Smooth muscle cell (in vitro differentiated cells): Measurements from ENCODE around the gene OTOS. TPM values are rescaled to one million over a fixed set of nuclear protein-coding genes. Genes with fewer than 3 reads are reported as not detected.

Experiments
- DNase-seq: peaks from one replicate; lab custom pipeline; 2025; ENCODE audit not compliant: unreplicated experiment; lab: John Stamatoyannopoulos, UW
- H2AFZ ChIP-seq: fragments of 200-600 bp; sonication (generic); 2 replicates; pipeline ENCODE4 v1.6.0; 2016; ENCODE audit warnings: antibody characterized with exemption, low read depth, mild to moderate bottlenecking
- H3F3A ChIP-seq: fragments of 200-600 bp; sonication (generic); 2 replicates; pipeline ENCODE4 v1.6.0; 2017; ENCODE audit warnings: antibody characterized with exemption, low read depth
- H3K27ac ChIP-seq: fragments of 200-600 bp; sonication (generic); 2 replicates; pipeline ENCODE4 v1.5.1; 2016; ENCODE audit warnings: low read depth, mild to moderate bottlenecking
- H3K27me3 ChIP-seq: fragments of 200-600 bp; sonication (generic); 2 replicates; pipeline ENCODE4 v1.6.1; 2016; ENCODE audit warnings: low read depth, mild to moderate bottlenecking
- H3K36me3 ChIP-seq: fragments of 200-600 bp; sonication (generic); 2 replicates; pipeline ENCODE4 v1.5.1; 2016; ENCODE audit warnings: low read depth
- H3K4me1 ChIP-seq: fragments of 200-600 bp; sonication (generic); 2 replicates; pipeline ENCODE4 v1.5.1; 2016; ENCODE audit warnings: low read depth
- H3K4me2 ChIP-seq: fragments of 200-600 bp; sonication (generic); 2 replicates; pipeline ENCODE4 v1.6.0; 2016; ENCODE audit warnings: mild to moderate bottlenecking
- H3K4me3 ChIP-seq: fragments of 200-600 bp; sonication (generic); 2 replicates; pipeline ENCODE4 v1.5.1; 2016; ENCODE audit warnings: mild to moderate bottlenecking
- H3K79me2 ChIP-seq: fragments of 200-600 bp; sonication (generic); 2 replicates; pipeline ENCODE4 v1.6.0; 2016; ENCODE audit warnings: low read depth, mild to moderate bottlenecking
- H3K9ac ChIP-seq: fragments of 200-600 bp; sonication (generic); 2 replicates; pipeline ENCODE4 v1.6.0; 2016; ENCODE audit warnings: low read depth
- H3K9me3 ChIP-seq: fragments of 200-600 bp; sonication (generic); replicated peaks from 2 replicates; pipeline ENCODE4 v1.5.1; 2016; ENCODE audit warnings: low read depth
- H4K20me1 ChIP-seq: fragments of 200-600 bp; sonication (generic); 2 replicates; pipeline ENCODE4 v1.6.0; 2016; ENCODE audit warnings: low read depth
- CTCF ChIP-seq: fragments of 200-600 bp; sonication (generic); IDR thresholded peaks from 2 replicates; pipeline ENCODE4 v1.5.1; 2017; ENCODE audit warnings: borderline replicate concordance, mild to moderate bottlenecking, antibody characterized with exemption; ENCODE audit not compliant: insufficient read depth, poor library complexity, severe bottlenecking
- WGBS: methylation state at CpG from one replicate; pipeline ENCODE4 v1.1.7; 2016; ENCODE audit warnings: low lambda C conversion rate; 5-methylcytosine and 5-hydroxymethylcytosine counted together
- polyA plus RNA-seq: library from polyadenylated mRNA; unstranded; fragments of >200 nt; fragmentation: Nextera tagmentation; extraction: Ambion mirVana; gene quantifications from 2 replicates; pipeline ENCODE4 v1.2.1, GENCODE V29; 2016
- total RNA-seq: library from RNA; depleted of rRNA; stranded (reverse); fragments of >200 nt; gene quantifications from 2 replicates; pipeline ENCODE4 v1.2.3, GENCODE V29; 2014

OTOS gene
- total and polyA plus RNA-seq, 2 experiments from 2014 or later, result not detected

GRCh38 chr2:240143801-240144648 is 3.6 kb upstream of the OTOS start:
- H3K27ac ChIP-seq, result no peak overlapping the region
- 43% methylated on average over 35 of the region's 36 CpGs for WGBS
- H3K79me2 ChIP-seq, result no peaks in the 10 kb centered on the region
- DNase-seq, result peak; percentile 57
- H3K27me3 ChIP-seq, result no peaks in the 10 kb centered on the region
- H4K20me1 ChIP-seq, result no peaks in the 10 kb centered on the region
- TF ChIP-seq CTCF, result peak; percentile 92
- peak overlapping the region; percentile 78 for H3K4me2 ChIP-seq
- H2AFZ ChIP-seq, result peak overlapping the region; percentile 29
- H3K4me3 ChIP-seq, result no peak overlapping the region
- H3K9ac ChIP-seq, result no peak overlapping the region
- peaks cover 9% of the 10 kb centered on the region for H3K4me1 ChIP-seq
- no peaks in the 10 kb centered on the region for H3K36me3 ChIP-seq
- H3K9me3 ChIP-seq, result no peaks in the 10 kb centered on the region
- no peaks in the 10 kb centered on the region for H3F3A ChIP-seq

GRCh38 chr2:240143276-240143675 is 2.8 kb upstream of the OTOS start:
- Histone ChIP-seq H3K4me1 (peaks cover 9% of the 10 kb centered on the region), H3K4me2 (peak overlapping the region; percentile 78), H2AFZ (no peak overlapping the region), H3K9ac (no peak overlapping the region), H3K4me3 (no peak overlapping the region), H3K27me3 (no peaks in the 10 kb centered on the region), H3F3A (no peaks in the 10 kb centered on the region), H4K20me1 (no peaks in the 10 kb centered on the region), H3K36me3 (no peaks in the 10 kb centered on the region), H3K9me3 (no peaks in the 10 kb centered on the region), H3K79me2 (no peaks in the 10 kb centered on the region), H3K27ac (no peak overlapping the region)
- WGBS, result 70% methylated on average over 6 of the region's 6 CpGs
- DNase-seq, result no peak
- TF ChIP-seq CTCF, result no peak

- Histone ChIP-seq H3K9me3 (no peaks in the 10 kb centered on the region), H3K36me3 (no peaks in the 10 kb centered on the region), H3K27ac (no peak overlapping the region), H2AFZ (no peak overlapping the region), H3K79me2 (no peaks in the 10 kb centered on the region), H3K27me3 (no peaks in the 10 kb centered on the region), H4K20me1 (no peaks in the 10 kb centered on the region), H3F3A (no peaks in the 10 kb centered on the region), H3K9ac (no peak overlapping the region), H3K4me1 (peaks cover 9% of the 10 kb centered on the region), H3K4me3 (no peak overlapping the region), H3K4me2 (no peak overlapping the region)
- DNase-seq, result no peak
- no peak for TF ChIP-seq CTCF
- 91% methylated on average over 5 of the region's 5 CpGs for WGBS
Measured at GRCh38 chr2:240142859-240143258, 2.4 kb upstream of the OTOS start.
